GM12872 (cell line): ENCODE measurements around the gene TMEM132D.

Experiments
- CTCF ChIP-seq: IDR thresholded peaks from 3 replicates; pipeline ENCODE4 v1.5.1; 2011; ENCODE audit warnings: low read depth, mild to moderate bottlenecking, low read length, moderate library complexity; ENCODE audit not compliant: insufficient read depth

TMEM132D gene

GRCh38 chr12:129629901-129630300, 273.9 kb downstream of the TMEM132D start:
- no peak for TF ChIP-seq CTCF

GRCh38 chr12:129622566-129622965, 281.3 kb downstream of the TMEM132D start:
- TF ChIP-seq CTCF, result no peak

- TF ChIP-seq CTCF, result no peak
Observed at GRCh38 chr12:129619271-129619670, 284.6 kb downstream of the TMEM132D start.

- no peak for TF ChIP-seq CTCF
Observed at GRCh38 chr12:129617849-129618248, 286.0 kb downstream of the TMEM132D start.

- TF ChIP-seq CTCF, result no peak
Observed at GRCh38 chr12:129615001-129615400, 288.8 kb downstream of the TMEM132D start.

- no peak for TF ChIP-seq CTCF
Observed at GRCh38 chr12:129614221-129614885, 289.5 kb downstream of the TMEM132D start.

GRCh38 chr12:129613314-129613713, 290.5 kb downstream of the TMEM132D start:
- no peak for TF ChIP-seq CTCF
